ENCODE data around the gene KLRD1. TPM values are rescaled to one million over a fixed set of nuclear protein-coding genes. Genes with fewer than 3 reads are reported as not detected.
A peak's percentile ranks its signal among the peaks of the same experiment; 100 is the strongest.
"Not testable (repeated sequence)": the region's sequence is repeated elsewhere in the genome, so short reads cannot be mapped to it uniquely, and the experiment has no call there.

The KLRD1 gene
- total RNA-seq, 4 donors from 2014 or later: 0.20 to 8.6 (median 2.6) TPM

- H3K36me3 ChIP-seq: no peaks in the 10 kb centered on the region
- intact Hi-C loops (cut with DNase I; ENCODE audit: low total_unique reads): no loop called here
- DNase-seq: no peak
These were observed 58.2 kb downstream of the KLRD1 start for GRCh38 chr12:10365696-10366405.

GRCh38 chr12:10366875-10367274 is 59.2 kb downstream of the KLRD1 start:
- no peaks in the 10 kb centered on the region for H3K27me3 ChIP-seq
- DNase-seq: no peak
- intact Hi-C loops (cut with DNase I; ENCODE audit: low total_unique reads): no loop called here
- H3K4me1 ChIP-seq: peaks cover 13 to 50% (median 35%) of the 10 kb centered on the region in 4 donors
- no peaks in the 10 kb centered on the region for H3K9me3 ChIP-seq
- H3K27ac ChIP-seq: peak overlapping the region; percentile 89 to 96 (median 94)
- in situ Hi-C loops (cut with MboI; ENCODE audit: low pct_ligation_motif_present in 1 of 4, low pct_unique_long_range_greater_than_20kb in 1 of 4, low sequenced_read_pairs in 3 of 4): no loop called here
- H3K36me3 ChIP-seq: no peaks in the 10 kb centered on the region
- H3K4me3 ChIP-seq: no peak overlapping the region
- TF ChIP-seq EP300 (IDR thresholded peaks at IDR 0.05; ENCODE audit: low read depth) (no peak), CTCF (IDR thresholded peaks at IDR 0.05) (peak in 4 of 5 experiments; percentile 8 to 24 (median 20)), POLR2AphosphoS5 (IDR thresholded peaks at IDR 0.05) (no peak), POLR2A (IDR thresholded peaks at IDR 0.05) (no peak)

More at GRCh38 chr12:10365696-10366405, 58.2 kb downstream of the KLRD1 start:
- Histone ChIP-seq H3K4me1 (peaks cover 13 to 42% (median 29%) of the 10 kb centered on the region in 4 donors), H3K9me3 (no peaks in the 10 kb centered on the region), H3K27ac (peak overlapping the region; percentile 89 to 96 (median 94)), H3K4me3 (peak overlapping the region in 3 of 4 donors; percentile 60 to 63 (median 61)), H3K27me3 (no peaks in the 10 kb centered on the region)
- in situ Hi-C loops (cut with MboI; ENCODE audit: low pct_ligation_motif_present in 1 of 4, low pct_unique_long_range_greater_than_20kb in 1 of 4, low sequenced_read_pairs in 3 of 4): no loop called here
- WGBS, 2 donors (ENCODE audit: low coverage in 1 of 2): 22 to 28% methylated on average over 6 of the region's 6 CpGs
- TF ChIP-seq CTCF (IDR thresholded peaks at IDR 0.05): peak in 3 of 5 experiments; percentile 27 to 41 (median 36)
- no peak for TF ChIP-seq EP300 (IDR thresholded peaks at IDR 0.05; ENCODE audit: low read depth)

GRCh38 chr12:10367714-10368113 is 60.0 kb downstream of the KLRD1 start:
- DNase-seq; intact Hi-C loops (cut with DNase I; ENCODE audit: low total_unique reads); in situ Hi-C loops (cut with MboI; ENCODE audit: low pct_ligation_motif_present in 1 of 4, low pct_unique_long_range_greater_than_20kb in 1 of 4, low sequenced_read_pairs in 3 of 4); H3K27me3 ChIP-seq; H3K36me3 ChIP-seq; H3K4me3 ChIP-seq; H3K27ac ChIP-seq; H3K9me3 ChIP-seq: not testable (repeated sequence)
- WGBS, 2 donors (ENCODE audit: low coverage in 1 of 2): 66 to 72% methylated on average over 4 of the region's 4 CpGs
- H3K4me1 ChIP-seq: peaks cover 13 to 49% (median 33%) of the 10 kb centered on the region in 4 donors

GRCh38 chr12:10368206-10369171 is 60.8 kb downstream of the KLRD1 start:
- Histone ChIP-seq H3K27me3 (no peaks in the 10 kb centered on the region), H3K36me3 (no peaks in the 10 kb centered on the region), H3K4me3 (no peak overlapping the region), H3K4me1 (peaks cover 13 to 47% (median 32%) of the 10 kb centered on the region in 4 donors), H3K9me3 (no peaks in the 10 kb centered on the region), H3K27ac (peak overlapping the region in 2 of 4 donors; percentile 31 to 36)
- no peak for DNase-seq
- in situ Hi-C loops (cut with MboI; ENCODE audit: low pct_ligation_motif_present in 1 of 4, low pct_unique_long_range_greater_than_20kb in 1 of 4, low sequenced_read_pairs in 3 of 4) (no loop called here), intact Hi-C loops (cut with DNase I; ENCODE audit: low total_unique reads) (no loop called here)
- TF ChIP-seq POLR2A (IDR thresholded peaks at IDR 0.05): no peak
- 82 to 85% methylated on average over 6 to 10 of the region's 10 CpGs for WGBS, 2 donors (ENCODE audit: low coverage in 1 of 2)

Data from transverse colon (tissue), 4 donors.